ENCODE results near the gene ULK4. TPM values are rescaled to one million over a fixed set of nuclear protein-coding genes. Genes with fewer than 3 reads are reported as not detected.

ULK4 gene
- total RNA-seq, 1 experiment from 2014 or later: 6.3 TPM

DNA sequence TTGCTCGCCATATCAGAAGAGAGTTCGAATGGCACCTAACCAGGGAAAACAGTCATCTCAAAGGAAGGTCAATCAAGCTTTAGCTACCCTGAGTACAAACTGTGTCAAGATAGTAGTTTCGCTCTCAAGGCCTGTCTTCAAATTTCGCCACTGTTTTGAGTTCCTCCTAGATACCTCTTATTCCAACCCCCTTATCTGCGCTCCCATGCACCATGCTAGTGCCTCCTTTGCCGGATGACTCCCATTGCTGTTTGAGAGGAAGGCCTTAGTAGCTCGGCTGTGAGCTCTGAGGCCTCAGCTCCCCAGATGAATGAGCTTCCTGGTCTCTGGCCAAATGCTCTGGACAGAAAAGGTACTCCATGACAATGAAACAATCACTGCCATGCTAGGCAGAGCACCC is 256.0 kb downstream of the ULK4 start:
- ChIA-PET POLR2A (no interaction called here), CTCF (no interaction called here), RAD21 (ENCODE audit: low non-redundant PET in 1 of 2, low total read pairs in 2 of 2, uncharacterized antibody in 2 of 2, unreplicated experiment in 2 of 2) (no interaction called here)
- intact Hi-C loops (cut with micrococcal nuclease): no loop called here
- BruUV-seq (replicated peaks): no TSS peak
- H3K36me3 ChIP-seq (ENCODE audit: control insufficient read depth in 1 of 2, insufficient read depth in 2 of 2, low read length in 2 of 2): no peaks in the 10 kb centered on the region
- H3K27ac ChIP-seq (ENCODE audit: low read depth, low read length): no peak overlapping the region
- no peaks in the 10 kb centered on the region for H3K9me3 ChIP-seq (ENCODE audit: control insufficient read depth in 1 of 2, insufficient read depth in 1 of 2, low read depth in 1 of 2, low read length in 2 of 2)
- peaks cover 0 to 4% of the 10 kb centered on the region in 2 experiments; a peak in 2 of 4 replicates for H3K4me1 ChIP-seq (ENCODE audit: control insufficient read depth in 1 of 2, insufficient read depth in 2 of 2, low read length in 2 of 2)
- DNase-seq (ENCODE audit: low read depth, low spot score) (no peak), ATAC-seq (no peak)
- no peak overlapping the region for H3K4me2 ChIP-seq (ENCODE audit: low read length)
- no peaks in the 10 kb centered on the region for H3K27me3 ChIP-seq (ENCODE audit: insufficient read depth, low read length)
- H4K20me1 ChIP-seq (ENCODE audit: insufficient read depth): no peaks in the 10 kb centered on the region
- H3K4me3 ChIP-seq (replicated peaks in 1 of 2; ENCODE audit: low read depth in 1 of 2, low read length in 2 of 2): no peak overlapping the region
- TF ChIP-seq REST (IDR thresholded peaks at IDR 0.05; ENCODE audit: low read depth): no peak
- TF ChIP-seq ZBTB33 (IDR thresholded peaks at IDR 0.05; ENCODE audit: extremely low read depth, insufficient replicate concordance, low read length): no peak
- TF ChIP-seq JUND (IDR thresholded peaks at IDR 0.05): no peak
- TF ChIP-seq ATF3 (IDR thresholded peaks at IDR 0.05): no peak
- TF ChIP-seq YY1 (IDR thresholded peaks at IDR 0.05; ENCODE audit: extremely low read depth, insufficient replicate concordance, low read depth, low read length): no peak
- no peak for TF ChIP-seq FOSL1 (IDR thresholded peaks at IDR 0.05; ENCODE audit: low read depth)
- no peak for TF ChIP-seq CBX3 (IDR thresholded peaks at IDR 0.05; ENCODE audit: low read depth)
- TF ChIP-seq CEBPB (IDR thresholded peaks at IDR 0.05; ENCODE audit: low read depth): no peak
- no peak for TF ChIP-seq ZNF274 (IDR thresholded peaks at IDR 0.05; ENCODE audit: low read depth, low read length)
- H2AFZ ChIP-seq (ENCODE audit: low read depth, low read length, poor library complexity, severe bottlenecking): no peak overlapping the region
- H3K9ac ChIP-seq (ENCODE audit: low read length): no peak overlapping the region
- H3K79me2 ChIP-seq (ENCODE audit: insufficient read depth, low read length): no peaks in the 10 kb centered on the region
- H3K9me2 ChIP-seq (ENCODE audit: insufficient read depth): no peaks in the 10 kb centered on the region
